Measurements from ENCODE around the gene PPM1A.
A peak's percentile ranks its signal among the peaks of the same experiment; 100 is the strongest.

The PPM1A gene

DNA sequence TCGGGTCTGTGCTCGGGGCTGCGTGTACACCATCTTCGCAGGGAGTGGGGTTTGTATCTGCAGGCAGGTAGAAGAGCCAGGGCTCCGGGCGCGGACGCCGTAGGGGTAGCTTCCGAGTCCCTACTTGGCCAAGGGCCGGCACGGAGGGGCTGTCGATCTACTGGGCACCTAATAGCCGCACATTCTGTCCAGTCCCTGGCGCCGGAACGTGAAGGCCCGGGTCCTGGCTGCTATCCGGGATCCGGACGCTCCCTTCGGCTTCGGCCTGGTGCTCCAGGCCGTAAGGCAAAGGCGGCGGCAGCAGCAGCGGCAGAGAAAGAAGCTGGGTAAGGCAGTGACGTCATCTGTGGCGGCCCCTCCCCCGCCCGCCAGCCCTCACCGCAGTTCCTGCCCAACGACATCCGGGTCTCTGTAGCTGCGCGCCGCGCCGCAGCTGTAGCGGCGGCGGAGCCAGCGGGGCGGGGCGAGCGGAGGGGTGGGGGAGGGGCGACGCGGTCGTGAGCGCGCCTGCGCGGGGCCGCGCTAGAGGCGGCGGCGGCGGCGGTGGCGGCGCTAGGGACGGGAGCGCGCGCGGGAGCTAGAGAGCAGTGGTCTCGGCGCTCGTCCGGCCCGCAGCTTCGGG lies at the start of gene PPM1A:
Gene PPM1A, plus strand, starts transcription at position 525 of the 622 bp plus-strand sequence. CDS start 33,483 bp downstream, outside the sequence.
- DNase-seq: peak; percentile 97

GRCh38 chr14:60199321-60199720 lies 49.7 kb upstream of the PPM1A start:
- no peak for DNase-seq

DNA sequence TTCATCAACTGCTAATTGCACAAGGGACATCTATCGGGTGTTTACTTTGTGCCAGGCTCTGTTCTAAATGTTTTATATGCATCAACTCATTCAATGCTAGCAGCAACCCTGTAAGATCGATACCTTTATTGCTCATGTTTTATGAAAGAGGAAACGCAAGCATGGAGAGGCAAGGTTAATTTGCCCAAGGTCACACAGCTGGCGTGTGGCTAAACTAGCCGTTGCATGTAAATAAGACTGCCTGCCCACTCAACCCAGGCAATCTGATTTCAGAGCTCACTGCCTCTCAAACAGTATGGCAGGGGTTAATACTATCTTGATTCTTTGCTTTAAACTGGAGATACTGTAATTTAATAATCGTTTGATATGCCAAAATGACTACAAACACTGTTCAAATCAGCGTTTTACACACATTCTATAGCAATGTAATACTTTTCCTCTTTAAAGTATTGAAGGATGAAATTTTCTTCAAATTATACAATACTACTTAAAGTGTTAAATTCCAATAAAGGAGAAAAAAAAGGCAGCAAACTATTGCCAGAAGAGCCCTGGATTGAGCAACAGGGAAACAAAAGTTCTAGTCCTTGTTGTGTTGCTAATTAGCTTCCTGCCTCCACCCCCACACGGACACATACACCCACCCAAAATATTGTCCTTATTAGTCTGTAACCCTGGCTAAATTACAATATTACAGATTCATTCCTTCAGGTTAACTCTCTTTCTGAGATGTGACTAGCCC lies 44.7 kb upstream of the PPM1A start:
- DNase-seq: no peak

DNA sequence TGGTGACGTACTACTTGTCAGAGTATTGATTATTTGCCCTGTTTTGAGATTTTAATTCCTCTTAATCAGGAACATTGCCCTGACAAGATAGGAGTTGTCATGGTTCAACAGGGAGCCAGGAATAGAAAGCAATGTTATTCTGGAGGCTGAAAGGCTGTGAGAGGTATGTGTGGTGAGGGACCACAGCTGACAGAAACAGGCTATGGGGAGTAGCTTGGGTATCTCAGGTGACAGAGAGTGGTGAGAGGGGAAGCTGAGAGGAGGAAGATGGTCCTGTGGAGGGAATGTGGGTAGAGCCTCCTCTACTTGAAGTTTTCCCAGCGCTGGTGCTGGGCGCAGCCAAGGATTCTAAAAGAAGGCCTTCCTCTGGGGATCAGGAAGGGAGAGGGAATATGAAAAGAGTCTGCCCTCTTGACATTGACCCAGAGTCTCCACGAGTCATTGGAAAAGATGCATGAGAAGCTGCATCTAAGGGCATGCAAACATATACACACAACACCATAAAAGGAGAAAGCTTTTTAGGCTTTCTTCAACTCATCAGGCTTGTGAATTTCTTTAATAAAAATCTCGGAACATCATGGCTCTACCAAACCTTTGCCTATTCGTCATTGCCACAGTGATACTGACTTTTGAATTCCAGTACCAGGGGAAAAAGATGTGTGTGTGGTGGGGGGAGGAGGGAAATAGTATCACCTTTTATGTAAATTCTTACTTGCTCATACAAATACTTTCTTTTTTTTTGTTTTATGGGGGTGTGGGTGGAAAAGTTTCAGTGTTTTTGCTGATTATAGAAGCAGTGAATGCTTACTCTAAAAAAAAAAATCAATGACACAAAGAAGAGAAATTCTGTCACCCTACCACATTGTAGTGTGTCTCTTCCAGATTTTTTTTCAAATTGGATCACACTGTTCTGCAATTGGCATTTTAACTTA lies 43.9 kb upstream of the PPM1A start:
- DNase-seq: no peak

DNA sequence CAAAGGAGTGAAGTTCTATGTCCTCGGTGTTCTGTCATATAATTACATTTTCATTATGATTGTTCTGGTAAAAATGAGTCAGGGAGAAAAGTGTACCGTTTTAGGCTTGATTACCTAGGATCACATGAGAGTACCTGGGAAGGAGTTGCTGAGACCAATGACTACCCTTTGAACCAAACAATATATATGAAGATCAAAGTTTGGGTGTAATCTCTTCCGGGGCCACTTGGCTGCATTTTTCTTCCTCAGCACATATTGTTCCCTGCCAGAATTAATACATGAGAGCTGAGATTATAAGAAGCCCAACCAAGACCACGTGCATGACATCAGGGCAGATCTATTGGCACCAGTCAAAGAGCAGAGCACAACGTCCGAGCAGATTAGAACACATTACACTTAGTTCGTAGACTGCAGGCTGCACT lies 42.8 kb upstream of the PPM1A start:
- DNase-seq: no peak

GRCh38 chr14:60206837-60207533 lies 42.0 kb upstream of the PPM1A start:
- DNase-seq: no peak

- DNase-seq: no peak
Measured at GRCh38 chr14:60210703-60211102, 38.3 kb upstream of the PPM1A start.

GRCh38 chr14:60211153-60211552 lies 37.9 kb upstream of the PPM1A start:
- no peak for DNase-seq

DNA sequence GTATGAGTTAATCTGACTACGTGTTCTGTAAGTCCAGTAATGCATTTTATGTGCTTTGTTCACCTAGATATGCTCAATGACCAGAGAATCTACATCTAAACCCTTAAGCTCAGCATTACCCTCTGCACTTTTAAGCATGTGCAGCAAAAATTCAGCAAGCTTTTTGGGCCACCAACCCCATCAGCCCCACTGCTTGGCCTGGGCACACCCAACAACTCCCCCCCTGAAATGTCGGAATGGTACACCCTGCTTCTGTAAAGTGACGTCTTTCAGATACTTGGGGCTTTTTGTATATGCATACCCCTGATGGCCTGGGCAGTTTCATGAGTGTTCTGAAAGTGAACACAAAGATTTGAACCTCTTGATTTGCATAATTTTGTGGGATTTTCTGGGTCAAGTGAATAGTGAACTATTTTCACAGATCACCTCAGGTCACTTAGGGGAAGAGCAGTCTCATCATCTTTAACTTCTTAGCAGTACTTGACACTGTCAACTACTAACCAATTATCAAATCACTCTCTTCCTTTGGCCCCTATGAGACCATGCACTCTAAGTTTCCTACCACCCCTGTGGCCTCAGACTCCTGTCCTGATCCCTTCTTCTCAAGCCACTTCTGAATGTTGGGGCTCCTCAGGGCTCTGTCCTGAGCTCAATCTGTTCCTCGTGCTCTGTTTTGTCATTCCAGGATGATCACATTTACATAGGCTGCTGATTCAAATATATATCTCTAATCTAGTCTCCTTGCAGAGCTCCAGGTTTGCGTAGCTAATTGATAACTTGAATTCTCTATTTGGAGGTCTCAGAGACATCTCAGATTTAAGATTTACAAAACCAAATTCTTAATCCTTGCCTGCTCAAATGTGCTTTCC lies 36.3 kb upstream of the PPM1A start:
- DNase-seq: no peak

- DNase-seq: no peak
Measured at GRCh38 chr14:60214003-60214402, 35.0 kb upstream of the PPM1A start.

DNA sequence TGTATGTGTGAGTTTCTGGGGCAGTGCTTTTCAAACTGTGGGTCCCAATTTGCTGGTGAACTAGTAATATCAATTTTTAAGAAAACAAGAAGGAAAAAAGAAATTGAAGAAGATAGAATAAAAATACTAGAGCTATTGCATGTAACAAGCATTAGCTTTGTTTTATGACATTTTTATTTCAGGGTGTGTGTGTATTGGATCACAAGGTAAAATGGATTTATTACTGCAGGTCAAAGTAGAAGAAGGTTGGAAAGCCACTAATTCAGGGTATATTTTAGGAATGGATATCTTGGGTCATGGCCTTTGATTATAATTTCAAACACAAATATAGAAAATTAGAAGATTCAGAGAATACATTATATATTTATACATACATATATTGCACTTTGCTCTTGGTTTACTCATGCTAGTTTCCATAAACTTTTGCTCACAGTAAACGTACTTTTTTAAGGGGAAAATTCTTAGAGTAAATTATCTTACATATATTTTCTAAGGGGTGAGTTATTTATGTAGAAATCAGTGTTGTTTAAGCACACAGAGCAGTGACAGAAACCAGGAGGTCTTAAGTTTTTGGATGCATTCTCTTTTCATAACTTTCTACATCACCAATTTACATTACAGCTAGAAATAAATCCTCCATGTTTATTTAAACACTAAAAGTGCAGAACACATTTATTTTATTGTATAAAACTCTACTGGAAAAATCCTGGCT lies 34.5 kb upstream of the PPM1A start:
- no peak for DNase-seq

DNA sequence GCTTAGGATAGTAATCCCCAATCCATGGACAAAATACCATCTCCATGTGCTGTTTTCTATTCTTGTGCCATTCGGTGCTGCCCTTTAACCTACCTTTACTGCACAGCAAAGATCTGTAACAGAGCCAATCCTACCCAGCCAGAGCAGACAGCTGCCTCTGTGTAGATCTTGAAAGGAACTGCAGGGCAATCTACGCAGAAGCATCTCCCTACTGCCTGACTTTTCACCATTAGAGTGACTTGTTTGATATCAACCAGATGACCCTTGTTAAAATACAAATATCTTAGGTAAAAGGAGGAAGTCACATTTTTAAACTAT lies 33.9 kb upstream of the PPM1A start:
- DNase-seq: no peak

DNA sequence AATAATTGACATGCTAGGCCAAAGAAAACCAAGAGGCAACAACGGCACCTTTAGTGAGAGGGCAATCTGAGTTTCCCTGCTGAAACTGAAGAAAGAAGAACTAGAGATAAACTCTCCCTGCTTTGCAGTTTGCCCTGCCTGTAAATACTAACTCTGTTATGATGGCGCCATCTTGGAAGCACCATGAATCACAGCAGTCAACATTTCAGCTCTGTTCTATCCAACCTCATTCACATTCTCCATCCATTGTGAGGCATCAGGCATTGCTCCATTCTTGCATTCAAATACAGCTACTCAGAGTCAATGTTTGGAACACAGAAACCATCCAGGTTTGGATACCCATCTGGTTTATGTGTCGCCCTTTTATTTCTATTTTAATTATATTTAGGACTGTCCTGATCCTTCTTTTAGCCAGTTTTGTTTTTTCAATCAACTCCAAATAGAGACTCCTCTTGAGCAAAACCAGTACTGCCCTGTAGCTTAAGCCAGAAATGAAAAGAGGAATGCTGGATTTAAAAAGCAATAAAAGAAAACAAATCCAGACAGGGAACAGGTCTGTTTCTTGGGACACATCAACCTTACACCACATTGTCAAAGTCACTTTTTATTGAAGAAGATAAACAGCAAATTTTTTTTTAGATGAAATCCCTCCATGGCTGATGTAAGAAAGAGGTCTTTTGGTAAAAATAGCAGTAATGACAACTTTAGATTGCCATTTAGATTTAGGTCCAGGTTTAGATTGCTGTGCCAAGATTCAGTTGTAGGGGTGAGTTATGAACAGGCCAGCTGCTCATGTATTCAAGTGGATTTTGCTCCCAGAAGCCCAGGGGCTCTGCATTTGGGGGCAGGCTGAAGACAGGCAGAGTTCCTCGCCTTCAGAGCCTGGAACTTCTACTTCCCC lies 33.3 kb upstream of the PPM1A start:
- DNase-seq: no peak

DNA sequence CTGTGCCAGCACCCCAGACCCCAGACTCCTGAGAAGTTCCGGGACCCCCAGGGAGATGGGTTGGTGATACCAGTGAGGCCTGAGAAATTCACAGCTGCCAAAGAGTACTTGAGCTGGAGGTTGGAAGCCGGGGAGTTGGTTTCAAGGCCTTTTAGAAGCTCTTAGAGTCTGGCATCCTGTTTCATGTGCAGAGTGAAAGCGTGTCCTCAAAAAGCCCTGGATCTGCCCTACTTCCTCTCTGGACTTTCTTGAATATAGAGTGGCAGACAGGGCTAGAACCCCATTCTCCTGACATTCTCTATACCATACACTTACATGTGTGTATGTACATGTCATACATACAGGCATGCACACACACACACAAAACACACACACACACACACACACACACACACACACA lies 31.3 kb upstream of the PPM1A start:
- no peak for DNase-seq

DNA sequence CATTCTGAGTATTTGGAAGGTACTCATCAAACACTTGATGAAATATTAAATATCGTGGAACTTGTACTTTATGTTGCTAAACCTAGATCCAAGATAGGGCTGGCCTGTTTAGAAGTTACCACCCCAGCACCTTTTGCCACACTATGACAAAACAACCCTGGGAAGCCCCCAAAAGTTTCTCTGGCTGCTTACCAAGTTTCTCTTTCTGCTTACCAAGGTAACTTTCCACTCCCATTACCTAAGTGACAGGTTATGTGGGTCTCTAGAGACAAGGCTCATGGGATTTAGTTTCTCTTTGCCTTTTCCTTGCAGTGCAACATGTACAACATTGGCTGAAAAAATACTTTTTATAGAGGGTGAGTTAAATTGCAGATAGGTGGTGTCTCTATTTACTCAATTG lies 28.9 kb upstream of the PPM1A start:
- no peak for DNase-seq

DNA sequence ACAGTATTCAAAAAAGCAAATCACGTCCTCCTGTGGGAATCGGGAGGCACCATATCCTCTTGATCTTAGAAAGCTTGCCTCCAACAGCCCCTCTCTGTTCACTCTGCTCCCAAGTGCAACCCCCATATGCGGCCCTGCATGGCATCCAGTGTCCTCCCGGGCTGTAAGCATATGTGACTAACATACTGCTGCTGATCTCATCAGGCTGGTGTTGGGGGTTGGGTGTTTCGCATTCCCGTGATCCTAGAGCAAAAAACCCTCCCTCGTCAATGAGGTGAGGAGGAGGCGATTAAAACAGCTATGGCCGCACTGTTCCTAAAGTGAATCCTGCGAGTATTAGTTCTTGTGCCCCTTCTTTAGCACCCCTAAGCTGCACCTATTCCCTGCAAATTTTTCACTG lies 28.1 kb upstream of the PPM1A start:
- DNase-seq: no peak

GRCh38 chr14:60221457-60221856 lies 27.6 kb upstream of the PPM1A start:
- no peak for DNase-seq

GRCh38 chr14:60222820-60223219 lies 26.2 kb upstream of the PPM1A start:
- DNase-seq: no peak

DNA sequence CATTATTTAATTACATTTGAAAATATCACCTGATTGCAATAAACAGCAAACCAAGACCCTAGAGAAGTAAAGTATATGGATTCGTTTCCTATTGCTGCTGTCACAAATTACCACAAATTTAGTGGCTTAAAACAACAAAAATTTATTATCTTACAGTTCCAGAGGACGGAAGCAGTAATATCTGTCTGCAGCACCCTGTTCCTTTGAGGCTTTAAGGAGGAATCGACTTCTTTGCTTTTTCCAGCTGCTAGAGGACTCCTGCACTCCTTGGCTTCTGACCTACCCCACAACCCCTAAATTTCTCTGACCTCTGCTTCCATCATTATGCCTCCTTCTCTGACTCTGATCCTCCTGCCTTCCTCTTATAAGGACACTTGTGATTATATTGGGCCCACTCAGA lies 23.8 kb upstream of the PPM1A start:
- DNase-seq: no peak

DNA sequence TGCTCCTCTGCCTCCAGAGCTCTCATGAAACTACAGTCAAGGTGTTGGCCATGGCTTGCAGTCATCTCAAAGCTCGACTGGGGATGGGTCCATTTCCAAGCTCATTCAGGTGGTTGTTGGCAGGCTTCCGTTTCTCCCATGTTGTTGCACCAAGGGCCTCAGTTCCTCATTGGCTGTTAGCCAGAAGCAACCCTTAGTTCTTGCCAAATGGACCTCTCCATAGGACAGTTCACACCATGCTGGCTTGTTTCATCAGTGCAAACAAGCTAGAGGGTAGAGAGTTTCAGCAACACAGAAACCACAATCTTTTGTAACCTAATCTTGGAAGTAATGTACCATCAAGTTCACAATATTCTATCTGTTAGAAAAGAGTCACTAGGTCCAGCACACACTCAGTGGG lies 22.7 kb upstream of the PPM1A start:
- no peak for DNase-seq

All from CD4-positive, alpha-beta T cell treated with Interleukin-17A for 4 hours (primary cell).